ACHN (cell line): ENCODE data around the gene DENND1A.
"Not testable (repeated sequence)": the region's sequence is repeated elsewhere in the genome, so short reads cannot be mapped to it uniquely, and the experiment has no call there.

Source experiments
- DNase-seq: peaks from one replicate; pipeline ENCODE4 v3.0.0-alpha.2; 2015
- in situ Hi-C: cut with HindIII; loops from 2 replicates; pipeline ENCODE4 v1.10.0; 2017; ENCODE audit warnings: low sequenced_read_pairs, low pct_ligation_motif_present, low pct_unique_long_range_greater_than_20kb

Gene DENND1A

DNA sequence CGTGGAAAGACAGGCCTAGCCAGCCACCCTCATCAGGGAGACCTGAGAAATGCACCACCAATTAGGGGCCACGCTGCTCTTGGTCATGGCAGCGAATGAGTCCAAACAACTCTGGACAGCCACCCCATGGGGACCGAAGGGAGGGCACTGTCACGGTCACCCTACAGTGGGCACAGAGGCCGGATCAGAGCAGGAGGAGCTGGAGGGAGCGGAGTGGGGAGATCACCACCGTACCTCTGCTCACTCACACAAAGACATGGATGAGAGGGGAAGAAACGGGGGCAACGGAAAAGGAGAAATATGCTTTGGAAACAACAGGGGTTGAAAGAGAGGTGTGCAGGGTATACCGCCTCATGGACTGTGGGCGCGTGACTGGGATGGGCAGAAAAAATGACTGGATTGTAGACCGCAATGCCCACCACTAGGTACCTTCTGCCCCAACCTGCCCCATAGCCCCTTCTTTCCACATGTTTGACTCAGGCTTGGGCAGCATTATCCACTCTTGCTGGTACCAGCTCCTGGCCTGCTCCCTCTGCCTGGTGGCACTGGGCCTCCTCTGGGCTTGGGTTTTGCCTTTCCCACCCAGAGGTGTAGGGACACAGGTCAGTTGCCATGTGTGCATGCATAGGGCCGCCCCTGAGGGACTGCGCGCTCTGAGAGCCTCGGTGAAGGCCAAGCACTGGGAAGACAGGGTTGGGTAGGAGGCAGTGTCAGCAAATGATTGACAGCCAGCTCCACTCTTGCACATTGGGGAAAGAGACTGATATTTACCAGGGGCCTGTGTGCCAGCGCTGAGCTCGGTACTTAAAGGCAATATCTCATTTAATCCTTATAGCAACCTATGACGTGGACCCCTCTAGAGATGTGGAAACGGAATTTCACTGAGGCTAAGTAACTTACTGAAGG lies 497.3 kb downstream of the DENND1A start:
- in situ Hi-C loops, result no loop called here
- no peak for DNase-seq

DNA sequence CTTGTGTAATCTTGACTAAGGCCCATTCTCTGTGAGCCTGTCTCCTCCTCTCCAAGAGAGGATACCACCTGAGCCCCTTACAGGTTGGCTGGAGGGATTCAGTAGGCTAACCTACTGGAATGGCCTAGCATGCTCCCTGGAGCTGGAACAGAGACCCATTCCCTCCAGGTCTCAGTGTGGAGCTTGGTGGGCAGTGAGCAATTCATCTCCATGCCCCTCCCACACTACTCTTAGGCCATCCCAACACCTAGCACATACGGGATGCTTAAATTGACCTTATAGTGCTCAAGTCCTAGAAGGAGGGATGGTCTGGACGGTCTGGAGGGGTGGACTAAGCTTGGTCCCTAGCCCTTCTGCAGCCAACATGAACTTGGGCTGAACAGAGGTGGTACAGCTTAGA lies 498.3 kb downstream of the DENND1A start:
- in situ Hi-C loops, result no loop called here
- no peak for DNase-seq

GRCh38 chr9:123428450-123428849 lies 501.5 kb downstream of the DENND1A start:
- DNase-seq, in situ Hi-C loops: not testable (repeated sequence)

DNA sequence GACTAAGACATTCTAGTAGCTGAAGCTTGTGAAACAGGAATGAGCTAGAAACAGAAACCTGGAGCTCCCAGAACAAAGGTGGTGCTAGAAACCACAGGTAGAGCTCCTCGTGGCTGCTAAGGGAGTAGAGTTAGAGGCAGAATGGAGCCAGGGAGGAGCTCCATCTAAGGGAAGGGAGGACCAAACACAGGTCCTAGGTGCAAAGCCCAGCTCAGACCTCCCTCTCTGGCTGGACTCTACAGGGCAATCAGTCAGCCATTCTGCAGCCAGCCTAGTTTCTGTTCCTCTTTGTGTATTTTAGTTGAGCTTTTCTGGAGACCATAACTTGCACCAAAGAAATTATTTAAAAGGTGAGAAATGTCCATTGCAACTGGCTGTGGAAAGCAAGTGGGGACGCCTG lies 503.5 kb downstream of the DENND1A start:
- no peak for DNase-seq
- in situ Hi-C loops, result no loop called here

DNA sequence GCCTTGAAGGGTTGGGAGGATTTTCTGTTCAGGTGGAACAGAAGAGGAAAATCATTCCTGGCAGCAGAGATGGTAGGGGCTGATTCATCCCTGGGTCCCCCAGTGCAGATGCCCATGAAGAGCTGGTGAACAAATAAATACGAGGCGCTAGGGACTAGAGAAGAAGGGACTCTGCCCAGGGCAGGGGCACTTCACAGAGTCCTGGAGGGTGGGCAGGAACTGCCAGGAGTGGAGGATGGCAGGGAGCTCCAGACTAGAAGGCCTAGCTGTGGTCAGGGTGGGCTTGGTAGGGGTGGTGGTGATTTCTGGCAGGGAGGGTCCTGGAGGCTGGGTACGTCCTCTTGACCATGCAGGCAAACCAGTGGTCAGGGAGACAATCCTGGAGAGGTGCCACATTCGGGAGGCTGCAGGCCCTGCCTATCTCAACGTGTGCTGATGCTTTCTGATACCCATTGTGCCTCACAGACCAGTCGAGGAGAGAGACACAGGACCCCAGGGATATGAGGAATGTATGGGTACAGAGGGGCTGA lies 504.0 kb downstream of the DENND1A start:
- in situ Hi-C loops, result no loop called here
- DNase-seq, result no peak

GRCh38 chr9:123425261-123425821 lies 504.6 kb downstream of the DENND1A start:
- in situ Hi-C loops, result no loop called here
- DNase-seq, result no peak

DNA sequence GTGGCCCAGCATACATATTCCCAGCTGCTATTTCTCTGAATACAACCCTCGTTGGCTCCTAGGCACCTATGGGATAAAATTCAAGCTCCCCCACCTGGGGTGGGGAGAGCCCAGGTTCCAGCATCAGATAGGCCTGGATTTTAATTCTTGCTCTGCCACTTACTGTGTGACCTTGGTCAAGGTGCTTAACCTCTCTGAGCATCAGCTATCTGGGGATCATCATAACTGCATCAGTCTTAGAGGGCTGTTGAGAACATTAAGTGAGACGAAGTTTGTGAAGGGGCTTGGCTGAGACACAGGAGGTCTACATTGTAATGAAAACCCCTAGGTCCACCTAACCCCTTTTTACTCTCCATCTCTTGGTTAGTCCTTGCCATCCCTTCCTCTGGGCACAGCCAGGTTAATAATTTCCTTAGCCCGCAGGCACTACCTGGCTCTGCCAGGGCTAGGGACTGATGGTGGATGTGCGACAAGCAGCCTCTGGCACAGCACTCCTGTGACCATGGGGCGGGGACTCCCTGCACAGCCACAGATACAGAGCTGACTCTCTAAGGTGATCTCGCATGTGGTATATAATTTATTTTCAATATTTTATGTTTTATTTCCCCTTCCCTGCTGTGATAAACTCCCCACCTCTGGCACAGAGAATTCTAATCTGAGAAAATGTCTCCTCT lies 505.2 kb downstream of the DENND1A start:
- DNase-seq, result no peak
- in situ Hi-C loops, result no loop called here

DNA sequence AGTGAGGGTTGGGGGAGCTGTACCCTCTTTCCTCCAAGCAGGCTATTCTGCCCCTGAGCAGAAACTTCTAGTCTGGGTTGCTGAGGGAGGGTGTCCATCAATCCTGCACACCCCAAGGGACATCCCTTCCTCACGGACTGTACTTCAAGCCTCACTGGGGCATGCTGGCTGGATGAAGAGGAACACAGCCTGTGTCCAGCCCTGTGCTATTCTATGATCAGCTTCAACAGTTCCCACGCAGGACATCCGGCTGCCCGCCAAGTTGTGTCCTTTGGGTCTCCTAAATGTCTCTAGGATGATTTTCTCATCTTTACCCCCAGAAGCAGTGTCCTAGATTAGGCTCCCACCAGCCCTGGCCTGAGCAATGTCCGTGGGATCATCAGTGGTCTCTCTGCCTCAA lies 505.8 kb downstream of the DENND1A start:
- in situ Hi-C loops, result no loop called here
- no peak for DNase-seq

GRCh38 chr9:123423311-123423640 lies 506.6 kb downstream of the DENND1A start:
- in situ Hi-C loops, result no loop called here
- DNase-seq, result no peak

- in situ Hi-C loops, result no loop called here
- DNase-seq, result no peak
These were observed 507.2 kb downstream of the DENND1A start for GRCh38 chr9:123422635-123423310.

GRCh38 chr9:123421801-123422455 lies 508.0 kb downstream of the DENND1A start:
- DNase-seq, result no peak
- in situ Hi-C loops, result no loop called here

DNA sequence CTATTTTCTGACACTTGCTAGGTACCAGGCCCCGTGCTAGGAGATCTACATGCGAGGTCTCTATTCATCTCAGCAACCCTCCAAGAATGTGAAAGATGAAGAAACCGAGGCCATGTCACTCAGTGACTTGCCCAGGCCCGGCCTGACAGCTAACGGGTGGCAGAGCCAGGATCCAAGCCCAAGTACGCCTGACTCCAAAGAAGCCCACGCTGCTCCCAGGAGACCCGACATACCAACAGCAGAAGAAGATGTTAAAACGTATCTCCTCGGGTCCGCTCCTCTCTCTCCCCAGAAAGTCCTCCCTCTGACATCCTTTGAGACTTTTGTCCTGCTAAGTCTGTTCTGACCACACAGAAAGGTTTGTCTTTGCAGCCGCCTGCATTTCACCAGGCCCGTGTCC lies 508.7 kb downstream of the DENND1A start:
- in situ Hi-C loops, result no loop called here
- DNase-seq, result no peak

DNA sequence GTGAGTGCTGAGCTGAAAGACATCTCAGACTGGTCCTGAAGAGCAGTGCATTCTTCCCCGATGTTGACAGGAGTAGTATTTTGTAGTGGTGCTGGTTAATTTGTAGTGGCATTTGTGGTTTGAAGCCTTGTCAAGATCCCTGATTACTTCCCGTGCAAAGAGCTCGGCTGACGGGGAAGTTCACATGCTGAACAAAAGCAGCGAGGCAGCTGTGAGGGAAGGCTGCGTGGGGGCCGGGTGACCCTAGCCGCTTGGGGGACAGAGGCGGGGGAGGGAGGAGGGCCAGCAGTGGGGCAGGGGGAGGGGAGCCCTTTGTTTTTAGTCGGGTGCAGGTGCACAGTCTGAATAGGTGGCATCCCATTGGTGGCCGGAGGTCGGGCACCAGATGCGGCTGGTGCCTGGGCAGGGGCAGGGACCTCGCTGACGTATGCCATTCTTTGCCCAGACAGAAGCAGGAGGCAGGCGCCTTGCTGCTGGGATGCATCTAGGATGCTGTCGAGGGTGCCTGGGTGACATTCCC lies 509.3 kb downstream of the DENND1A start:
- in situ Hi-C loops, result no loop called here
- DNase-seq, result no peak

GRCh38 chr9:123419721-123420591 lies 510.0 kb downstream of the DENND1A start:
- no peak for DNase-seq
- in situ Hi-C loops, result no loop called here

GRCh38 chr9:123419091-123419490 lies 510.8 kb downstream of the DENND1A start:
- in situ Hi-C loops, result no loop called here
- no peak for DNase-seq

- no peak for DNase-seq
- in situ Hi-C loops, result no loop called here
These were observed 511.4 kb downstream of the DENND1A start for GRCh38 chr9:123418506-123418905.

DNA sequence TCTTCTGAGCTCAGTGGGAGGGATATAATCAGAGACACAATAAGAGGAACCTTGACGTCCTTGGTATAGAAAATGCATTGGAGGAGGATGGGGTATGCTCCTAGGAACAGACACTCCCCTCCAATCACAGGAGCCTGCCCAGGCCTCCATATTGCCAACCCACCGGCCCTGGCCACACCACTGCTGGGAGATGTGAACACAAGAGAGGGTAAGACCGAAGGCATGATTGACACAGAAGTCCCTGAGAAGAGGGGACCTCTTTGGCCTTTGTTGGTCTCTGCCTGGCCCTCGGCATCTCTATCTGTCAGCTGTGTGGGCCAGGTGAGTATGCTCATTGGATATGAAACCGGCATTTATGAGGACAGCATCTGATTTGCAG lies 511.9 kb downstream of the DENND1A start:
- no peak for DNase-seq
- in situ Hi-C loops, result no loop called here
